WI38 (cell line): ENCODE data around the gene TAF13.

Experiments used
- H3K4me3 ChIP-seq: 2 replicates; pipeline ENCODE4 v1.5.1; 2011; ENCODE audit warnings: low read depth, mild to moderate bottlenecking, control low read depth, low read length
- TF ChIP-seq, protein P1 (sequence below): IDR thresholded peaks from 2 replicates; pipeline ENCODE4 v1.5.1; 2012; ENCODE audit warnings: low read depth, mild to moderate bottlenecking, control low read depth, low read length

The TAF13 gene

DNA sequence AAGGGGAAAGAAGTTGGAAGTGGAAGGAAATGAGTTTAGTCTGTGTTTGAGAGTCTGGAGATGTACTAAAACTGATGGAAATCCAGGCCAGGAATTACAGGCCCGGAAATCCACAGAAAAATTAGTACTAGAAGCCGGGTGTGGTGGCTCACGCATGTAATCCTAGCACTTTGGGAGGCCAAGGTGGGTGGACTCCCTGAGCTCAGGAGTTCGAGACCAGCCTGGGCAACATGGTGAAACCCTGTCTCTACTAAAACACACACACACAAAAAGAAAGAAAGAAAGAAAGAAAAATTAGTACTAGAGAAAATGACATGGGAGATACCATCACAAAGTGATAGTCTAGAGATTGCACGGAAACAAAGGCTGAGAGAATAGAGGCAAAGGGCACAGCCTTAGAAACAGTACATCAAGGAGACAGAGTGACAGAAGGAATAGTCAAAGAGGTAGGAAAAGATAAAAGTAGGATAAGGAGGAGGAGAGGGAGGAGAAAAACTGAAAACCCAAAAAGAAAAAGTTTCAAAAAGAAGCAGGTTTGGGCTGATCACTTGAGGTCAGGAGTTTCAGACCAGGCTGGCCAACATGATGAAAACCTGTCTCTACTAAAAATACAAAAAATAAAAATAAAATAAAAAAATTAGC lies 4.8 kb upstream of the TAF13 start:
- TF ChIP-seq, protein P1, sequence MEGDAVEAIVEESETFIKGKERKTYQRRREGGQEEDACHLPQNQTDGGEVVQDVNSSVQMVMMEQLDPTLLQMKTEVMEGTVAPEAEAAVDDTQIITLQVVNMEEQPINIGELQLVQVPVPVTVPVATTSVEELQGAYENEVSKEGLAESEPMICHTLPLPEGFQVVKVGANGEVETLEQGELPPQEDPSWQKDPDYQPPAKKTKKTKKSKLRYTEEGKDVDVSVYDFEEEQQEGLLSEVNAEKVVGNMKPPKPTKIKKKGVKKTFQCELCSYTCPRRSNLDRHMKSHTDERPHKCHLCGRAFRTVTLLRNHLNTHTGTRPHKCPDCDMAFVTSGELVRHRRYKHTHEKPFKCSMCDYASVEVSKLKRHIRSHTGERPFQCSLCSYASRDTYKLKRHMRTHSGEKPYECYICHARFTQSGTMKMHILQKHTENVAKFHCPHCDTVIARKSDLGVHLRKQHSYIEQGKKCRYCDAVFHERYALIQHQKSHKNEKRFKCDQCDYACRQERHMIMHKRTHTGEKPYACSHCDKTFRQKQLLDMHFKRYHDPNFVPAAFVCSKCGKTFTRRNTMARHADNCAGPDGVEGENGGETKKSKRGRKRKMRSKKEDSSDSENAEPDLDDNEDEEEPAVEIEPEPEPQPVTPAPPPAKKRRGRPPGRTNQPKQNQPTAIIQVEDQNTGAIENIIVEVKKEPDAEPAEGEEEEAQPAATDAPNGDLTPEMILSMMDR, result no peak
- H3K4me3 ChIP-seq, result no peak overlapping the region

DNA sequence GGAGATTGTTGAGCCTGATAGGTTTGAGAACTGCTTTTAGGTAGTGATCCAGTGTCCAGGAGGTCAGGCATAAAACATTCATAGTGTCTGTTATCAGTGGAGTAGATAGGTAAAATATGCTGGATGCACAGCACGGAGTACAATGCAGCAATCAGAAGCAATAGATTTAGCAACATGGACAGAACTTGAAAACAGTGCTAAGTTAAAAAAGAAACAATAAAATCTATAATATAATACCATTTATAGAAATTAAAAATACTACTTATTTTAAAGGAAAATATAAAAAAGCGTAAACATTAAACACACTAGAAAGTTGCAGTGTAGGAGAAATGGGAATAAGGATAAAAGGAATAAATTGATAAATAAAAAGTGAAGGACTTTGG lies 3.4 kb upstream of the TAF13 start:
- H3K4me3 ChIP-seq, result no peak overlapping the region
- TF ChIP-seq, protein P1, result no peak

DNA sequence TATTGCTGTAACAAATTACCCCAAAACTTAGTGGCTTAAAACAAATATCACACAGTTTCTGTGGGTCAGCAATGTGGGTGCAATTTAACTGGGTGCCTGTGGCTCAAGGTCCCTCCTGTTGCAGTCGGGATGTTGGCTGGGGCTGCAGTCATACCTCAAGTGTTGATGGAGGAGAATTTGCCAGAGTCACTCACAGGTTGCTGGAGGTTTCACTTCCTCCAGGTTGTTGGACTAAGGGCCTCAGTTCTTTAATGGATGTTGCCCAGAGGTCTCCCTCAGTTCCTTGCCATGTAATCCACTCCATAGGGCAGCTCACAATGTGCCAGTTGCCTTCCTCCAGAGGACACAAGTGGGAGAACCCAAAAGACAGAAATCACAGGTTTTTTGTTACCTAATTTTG lies 2.5 kb upstream of the TAF13 start:
- H3K4me3 ChIP-seq, result no peak overlapping the region
- TF ChIP-seq, protein P1, result no peak

DNA sequence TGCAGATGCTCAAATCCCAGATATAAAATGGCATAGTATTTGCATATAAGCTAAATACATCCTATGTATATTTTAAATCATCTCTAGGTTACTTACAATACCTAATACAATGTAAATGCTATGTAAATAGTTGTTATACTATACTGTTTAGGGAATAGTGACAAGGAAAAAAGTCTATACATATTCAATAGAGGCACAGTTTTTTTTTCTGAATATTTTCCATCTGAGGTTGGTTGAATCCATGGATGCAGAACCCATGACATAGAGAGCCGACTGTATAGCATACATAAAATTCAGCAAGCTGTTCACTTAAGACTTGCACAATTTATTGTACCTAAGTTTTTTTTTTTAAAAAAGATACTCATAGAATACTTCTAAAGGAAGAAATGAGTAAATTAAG lies 6.5 kb downstream of the TAF13 start:
- TF ChIP-seq, protein P1, result no peak
- no peak overlapping the region for H3K4me3 ChIP-seq

DNA sequence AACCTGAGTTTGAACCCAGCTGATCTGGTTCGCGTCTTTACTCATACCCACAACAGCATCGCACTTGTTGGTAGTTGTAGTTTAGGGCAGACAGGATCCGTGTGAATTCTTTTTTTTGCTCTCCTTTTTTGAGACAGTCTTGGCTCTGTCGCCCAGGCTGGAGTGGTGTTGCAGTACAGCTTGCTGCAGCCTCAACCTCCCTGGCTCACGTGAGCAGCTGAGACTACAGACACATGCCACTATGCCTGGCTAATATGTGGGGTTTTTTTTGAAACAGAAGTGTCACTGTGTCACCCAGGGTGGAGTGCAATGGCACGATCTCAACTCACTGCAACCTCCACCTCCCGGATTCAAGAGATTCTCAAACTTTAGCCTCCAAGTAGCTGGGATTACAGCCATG lies 7.9 kb downstream of the TAF13 start:
- TF ChIP-seq, protein P1, result no peak

DNA sequence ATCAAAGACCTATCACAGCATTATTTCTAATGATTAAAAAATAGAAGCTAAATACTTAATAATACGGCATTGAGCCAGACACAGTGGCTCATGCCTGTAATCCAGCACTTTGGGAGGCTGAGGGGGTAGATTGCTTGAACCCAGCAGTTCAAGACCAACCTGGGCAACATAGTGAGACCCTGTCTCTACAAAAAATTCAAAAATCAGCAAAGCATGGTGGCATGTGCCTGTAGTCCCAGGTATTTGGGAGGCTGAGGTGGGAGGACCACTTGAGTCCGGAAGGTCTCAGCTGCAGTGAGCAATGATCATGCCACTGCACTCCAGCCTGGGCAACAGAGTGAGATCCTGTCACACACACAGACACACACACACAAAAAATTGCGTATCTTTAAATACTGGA lies 10.7 kb downstream of the TAF13 start:
- TF ChIP-seq, protein P1, result no peak
- H3K4me3 ChIP-seq, result no peak overlapping the region

More for the DNA sequence above, 7.9 kb downstream of the TAF13 start:
- H3K4me3 ChIP-seq, result no peak overlapping the region

DNA sequence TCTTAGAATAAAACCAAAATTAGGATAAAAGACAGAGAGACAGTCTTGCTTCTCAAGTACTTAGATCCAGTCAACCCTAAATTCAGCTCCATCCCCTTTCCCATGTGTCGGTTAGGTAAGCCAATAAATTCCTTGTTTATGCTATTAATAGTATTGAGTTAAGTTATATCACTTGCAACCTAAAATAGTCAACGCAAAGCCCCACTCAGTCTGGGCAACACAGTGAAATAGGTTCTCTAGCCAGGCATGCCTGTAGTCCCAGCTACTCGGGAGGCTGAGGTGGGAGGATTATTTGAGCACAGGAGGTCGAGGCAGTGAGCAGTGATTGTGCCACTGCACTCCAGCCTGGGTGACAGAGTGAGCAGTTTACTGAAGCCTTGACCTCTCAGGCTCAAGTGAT lies 14.6 kb downstream of the TAF13 start:
- H3K4me3 ChIP-seq, result no peak overlapping the region
- TF ChIP-seq, protein P1, result no peak
